ENCODE data around the gene NAT14. TPM values are rescaled to one million over a fixed set of nuclear protein-coding genes. Genes with fewer than 3 reads are reported as not detected.

NAT14 gene
- total RNA-seq, 2 donors from 2014 or later = 4.9 to 7.7 TPM

DNA sequence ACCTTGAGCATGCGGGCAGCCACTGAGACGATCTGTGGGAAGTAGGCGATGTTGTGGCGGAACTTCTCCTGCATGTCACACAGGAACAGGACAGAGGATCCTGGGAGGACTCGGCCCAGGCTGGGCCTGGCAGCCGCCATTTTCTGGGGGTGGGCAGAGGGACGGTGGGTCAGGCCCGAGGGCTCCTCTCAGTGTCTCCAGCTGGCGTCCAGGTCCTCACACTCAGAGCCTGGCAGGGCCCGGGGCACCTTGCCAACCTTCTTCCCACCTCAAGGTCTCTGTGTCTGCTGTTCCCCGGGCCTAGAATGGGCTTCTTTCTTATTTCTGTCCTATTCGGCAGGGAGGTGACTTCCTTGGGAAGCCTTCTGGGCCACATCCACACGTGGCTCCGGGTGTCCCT is 28.6 kb upstream of the NAT14 start:
- H3K4me3 ChIP-seq = no peak overlapping the region
- no peaks in the 10 kb centered on the region for H3K9me3 ChIP-seq
- H3K9ac ChIP-seq (ENCODE audit: low read depth in 2 of 2, low read length in 2 of 2) = no peak overlapping the region
- intact Hi-C loops (cut with DNase I) = no loop called here
- no peak for DNase-seq
- peaks cover 11% of the 10 kb centered on the region for H3K27me3 ChIP-seq
- H3K4me1 ChIP-seq = no peaks in the 10 kb centered on the region
- no peaks in the 10 kb centered on the region for H3K36me3 ChIP-seq
- H3K27ac ChIP-seq = no peak overlapping the region
- no peak for TF ChIP-seq CTCF (IDR thresholded peaks at IDR 0.05)

GRCh38 chr19:55457683-55458457 is 27.1 kb upstream of the NAT14 start:
- Histone ChIP-seq H3K9me3 (no peaks in the 10 kb centered on the region), H3K27ac (no peak overlapping the region), H3K4me1 (no peaks in the 10 kb centered on the region), H3K27me3 (no peaks in the 10 kb centered on the region), H3K36me3 (no peaks in the 10 kb centered on the region), H3K4me3 (no peak overlapping the region), H3K9ac (ENCODE audit: low read depth in 2 of 2, low read length in 2 of 2) (no peak overlapping the region)
- DNase-seq = no peak
- TF ChIP-seq CTCF (IDR thresholded peaks at IDR 0.05) = no peak
- intact Hi-C loops (cut with DNase I) = no loop called here

DNA sequence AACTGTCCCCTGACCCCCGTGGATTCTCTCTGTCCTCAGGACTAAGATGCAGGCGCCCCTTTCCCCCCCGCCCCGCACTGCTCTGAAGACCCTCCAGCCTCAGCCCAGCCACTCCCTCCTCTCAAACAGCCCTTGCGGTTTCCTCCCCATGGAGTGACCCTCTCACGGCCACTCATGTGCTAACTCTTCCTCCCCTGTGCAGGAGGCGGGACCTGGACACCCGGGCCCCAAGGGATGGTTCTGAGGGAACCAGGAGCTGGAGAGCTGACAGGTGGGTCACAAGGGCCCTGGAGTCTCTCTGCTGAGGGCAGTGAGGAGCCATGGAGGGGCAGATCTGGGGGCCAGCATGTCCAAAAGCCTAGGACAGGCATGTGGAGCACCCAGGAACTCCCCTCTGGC is 25.4 kb upstream of the NAT14 start:
- intact Hi-C loops (cut with DNase I) = no loop called here
- no peak for DNase-seq
- Histone ChIP-seq H3K27me3 (no peaks in the 10 kb centered on the region), H3K9me3 (no peaks in the 10 kb centered on the region), H3K27ac (no peak overlapping the region), H3K4me3 (no peak overlapping the region), H3K9ac (ENCODE audit: low read depth in 2 of 2, low read length in 2 of 2) (no peak overlapping the region), H3K4me1 (no peaks in the 10 kb centered on the region), H3K36me3 (no peaks in the 10 kb centered on the region)
- no peak for TF ChIP-seq CTCF (IDR thresholded peaks at IDR 0.05)

DNA sequence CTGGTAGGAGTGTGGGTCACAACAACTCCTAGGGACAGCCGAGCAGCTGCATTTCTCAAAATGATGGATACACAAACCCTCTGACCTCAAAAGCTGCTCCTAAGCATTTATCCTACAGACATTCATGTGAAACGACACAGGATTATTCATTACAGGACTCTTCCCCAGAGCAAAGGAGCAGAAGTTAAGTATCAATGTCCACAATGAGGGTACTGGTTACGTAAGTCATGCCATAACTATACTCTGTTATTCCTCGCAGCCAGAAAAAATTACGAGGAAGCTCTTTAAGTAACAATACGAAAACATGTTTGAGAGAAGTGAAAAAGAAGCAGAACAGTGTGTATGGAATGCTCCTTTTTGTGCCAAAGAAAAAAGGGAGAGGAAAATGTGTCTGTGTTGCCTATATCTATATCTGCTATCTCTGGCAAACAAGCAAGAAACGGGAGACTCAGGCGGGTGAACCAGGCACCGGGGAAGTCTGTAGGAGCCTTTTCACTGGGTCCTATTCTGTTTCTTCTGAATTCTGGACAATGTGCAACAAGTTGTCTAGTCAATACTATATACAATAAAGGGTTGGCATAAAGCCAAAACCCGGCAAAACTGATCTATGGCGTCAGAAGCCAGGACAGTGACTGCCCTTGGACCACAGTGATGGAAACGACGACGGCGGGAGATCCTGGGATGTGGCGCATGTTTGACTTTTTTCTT is 24.9 kb upstream of the NAT14 start:
- H3K4me1 ChIP-seq = no peaks in the 10 kb centered on the region
- H3K27me3 ChIP-seq = no peaks in the 10 kb centered on the region
- intact Hi-C loops (cut with DNase I) = no loop called here
- peak overlapping the region in 1 of 2 donors; percentile 88 for H3K9ac ChIP-seq (ENCODE audit: low read depth in 2 of 2, low read length in 2 of 2)
- H3K9me3 ChIP-seq = no peaks in the 10 kb centered on the region
- peak overlapping the region; percentile 87 for H3K27ac ChIP-seq
- DNase-seq = peak; percentile 46
- H3K36me3 ChIP-seq = no peaks in the 10 kb centered on the region
- H3K4me3 ChIP-seq = peak overlapping the region; percentile 78
- no peak for TF ChIP-seq CTCF (IDR thresholded peaks at IDR 0.05)

- no peaks in the 10 kb centered on the region for H3K4me1 ChIP-seq
- H3K9ac ChIP-seq (ENCODE audit: low read depth in 2 of 2, low read length in 2 of 2) = peak overlapping the region; percentile 31 to 88
- H3K27me3 ChIP-seq = no peaks in the 10 kb centered on the region
- intact Hi-C loops (cut with DNase I) = no loop called here
- H3K4me3 ChIP-seq = peak overlapping the region; percentile 78
- peak overlapping the region; percentile 87 for H3K27ac ChIP-seq
- TF ChIP-seq CTCF (IDR thresholded peaks at IDR 0.05) = no peak
- DNase-seq = peak; percentile 92
- no peaks in the 10 kb centered on the region for H3K9me3 ChIP-seq
- no peaks in the 10 kb centered on the region for H3K36me3 ChIP-seq
Measured at GRCh38 chr19:55460670-55461258, 24.2 kb upstream of the NAT14 start.

Data from colonic mucosa (tissue), 4 donors.